Stimulated activated CD4-positive, alpha-beta T cell treated with anti-CD3 and anti-CD28 coated beads, Interleukin-2, amount 100 ng/mL, for 24 hours (primary cell): ENCODE measurements around the gene PMEL.
"Not testable (repeated sequence)": the region's sequence is repeated elsewhere in the genome, so short reads cannot be mapped to it uniquely, and the experiment has no call there.

Experiments
- DNase-seq, 2 donors: peaks; one replicate each; pipeline ENCODE4 v3.0.0-alpha.2; 2020

The PMEL gene

DNA sequence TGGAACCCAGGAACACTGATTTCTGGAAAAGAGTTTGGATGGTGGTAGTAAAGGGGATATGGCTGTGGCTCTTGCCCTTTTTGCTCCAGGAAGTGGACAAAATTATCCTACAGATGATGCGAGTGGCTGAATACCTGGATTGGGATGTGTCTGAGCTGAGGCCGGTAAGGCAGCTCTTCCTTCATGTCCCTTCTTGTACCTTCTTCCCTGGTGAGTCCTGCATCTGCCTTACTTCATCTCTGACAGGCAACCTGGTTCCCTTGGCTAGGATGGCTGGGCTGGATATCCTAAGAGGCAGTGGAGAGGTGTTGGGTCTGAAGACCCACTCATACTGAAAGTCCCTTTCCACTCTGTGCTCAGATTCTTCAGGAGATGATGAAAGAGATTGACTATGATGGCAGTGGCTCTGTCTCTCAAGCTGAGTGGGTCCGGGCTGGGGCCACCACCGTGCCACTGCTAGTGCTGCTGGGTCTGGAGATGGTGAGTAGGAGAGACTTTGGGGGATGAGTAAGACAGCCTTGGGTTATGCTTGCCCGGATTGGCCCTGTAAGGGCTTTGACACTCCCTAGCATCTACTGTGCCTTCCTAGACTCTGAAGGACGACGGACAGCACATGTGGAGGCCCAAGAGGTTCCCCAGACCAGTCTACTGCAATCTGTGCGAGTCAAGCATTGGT lies 26.9 kb downstream of the PMEL start:
- DNase-seq: peak in 1 of 2 donors; percentile 26

DNA sequence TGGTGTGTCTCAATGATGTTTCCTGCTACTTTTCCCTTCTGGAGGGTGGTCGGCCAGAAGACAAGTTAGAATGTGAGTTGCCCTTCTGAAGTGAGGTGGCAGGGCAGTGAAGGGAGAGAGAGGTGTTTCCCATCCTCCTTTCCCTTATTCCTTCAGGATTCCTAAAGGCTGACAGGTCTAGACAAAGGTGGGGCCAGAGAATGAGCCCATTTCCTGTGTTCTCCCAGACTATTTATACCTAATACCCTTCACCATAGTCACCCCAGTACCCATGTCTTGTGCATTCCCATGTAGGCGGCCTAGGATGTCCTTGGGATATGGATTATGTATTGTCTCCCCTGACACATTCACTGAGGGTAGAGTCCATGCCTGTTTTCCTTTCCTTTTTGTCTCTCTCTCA lies 27.9 kb downstream of the PMEL start:
- no peak for DNase-seq

DNA sequence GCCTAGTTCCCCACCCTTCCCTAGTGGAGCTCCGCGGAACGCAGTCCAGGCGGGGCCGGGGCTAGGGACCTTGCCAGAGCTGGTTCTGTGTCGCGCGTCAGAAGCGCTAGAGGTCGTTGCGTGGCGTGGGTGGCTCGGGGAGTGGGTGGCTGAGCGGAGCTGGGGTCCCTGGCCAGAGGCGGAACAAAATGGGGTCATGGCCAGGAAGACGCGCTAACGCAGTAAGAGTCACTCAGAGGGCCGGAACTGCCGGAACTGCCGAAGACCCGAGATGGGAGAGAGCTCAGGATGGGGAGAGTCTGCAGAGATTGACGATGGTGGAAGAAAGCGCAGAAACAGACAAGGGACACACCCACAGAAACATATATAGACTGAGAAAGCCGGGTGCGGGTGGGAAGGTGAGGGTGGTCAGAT lies 30.1 kb downstream of the PMEL start:
- DNase-seq: peak; percentile 52 to 54

DNA sequence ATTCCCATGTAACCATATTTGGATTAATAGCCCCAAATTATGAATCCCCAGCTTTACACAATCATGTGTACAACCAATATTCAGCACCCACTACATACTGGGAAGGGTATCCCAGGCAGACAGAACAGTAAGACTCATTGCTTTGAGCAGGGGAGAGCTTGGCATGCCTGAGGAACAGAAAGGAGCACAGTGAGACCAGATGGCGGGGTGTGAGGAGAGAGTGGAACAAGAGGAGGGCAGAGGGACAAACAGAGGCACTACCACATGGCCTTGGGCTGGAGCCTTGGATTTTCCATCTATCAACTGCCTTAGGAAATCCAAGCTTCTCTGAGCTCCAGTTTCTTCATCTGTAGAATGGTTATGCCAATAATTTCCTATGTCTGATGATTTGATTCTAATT lies 31.1 kb downstream of the PMEL start:
- no peak for DNase-seq

DNA sequence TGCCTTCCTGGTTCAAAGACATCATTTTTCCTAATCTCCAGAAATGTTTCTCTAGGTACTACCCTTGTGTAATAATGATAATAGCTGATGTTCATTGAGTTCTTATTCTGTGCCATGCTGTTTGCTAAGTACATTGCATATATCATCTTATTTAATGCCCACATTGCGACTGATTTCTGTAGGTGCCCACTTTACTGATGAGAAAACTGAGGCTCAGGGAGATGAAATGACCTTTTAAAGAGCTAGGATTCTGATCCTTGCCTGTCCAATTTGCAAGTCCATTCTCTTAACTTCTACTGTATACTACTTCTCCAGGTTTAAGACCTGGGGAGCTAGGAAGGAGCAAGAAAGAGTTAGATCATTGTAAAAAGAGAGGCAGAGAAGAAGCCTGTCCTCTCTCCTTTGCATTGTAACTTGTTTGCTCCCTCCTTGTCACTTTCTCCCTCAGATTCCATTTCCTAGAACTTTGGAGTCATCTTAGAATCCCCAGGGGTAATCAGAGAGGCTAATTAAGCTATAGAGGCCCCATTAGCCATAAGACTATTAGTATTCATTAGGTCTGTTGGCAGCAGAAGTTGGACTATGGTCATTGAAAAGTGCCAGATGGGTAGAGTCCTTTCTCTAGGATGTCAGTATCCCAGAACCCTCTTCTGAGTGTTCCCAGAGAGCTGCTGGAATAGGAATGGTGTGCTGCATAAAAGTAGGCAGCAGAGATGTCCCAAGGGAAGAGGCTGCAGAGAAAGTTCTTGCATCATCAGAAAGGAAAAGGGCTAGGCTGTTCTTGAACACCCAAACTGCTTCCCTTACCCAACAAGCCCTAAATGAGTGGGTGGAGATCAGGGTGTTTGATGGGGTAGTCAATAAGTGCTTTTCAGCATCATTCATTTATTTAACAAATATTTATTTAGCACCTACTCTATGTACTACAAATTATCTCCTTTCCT lies 31.8 kb downstream of the PMEL start:
- DNase-seq: no peak

DNA sequence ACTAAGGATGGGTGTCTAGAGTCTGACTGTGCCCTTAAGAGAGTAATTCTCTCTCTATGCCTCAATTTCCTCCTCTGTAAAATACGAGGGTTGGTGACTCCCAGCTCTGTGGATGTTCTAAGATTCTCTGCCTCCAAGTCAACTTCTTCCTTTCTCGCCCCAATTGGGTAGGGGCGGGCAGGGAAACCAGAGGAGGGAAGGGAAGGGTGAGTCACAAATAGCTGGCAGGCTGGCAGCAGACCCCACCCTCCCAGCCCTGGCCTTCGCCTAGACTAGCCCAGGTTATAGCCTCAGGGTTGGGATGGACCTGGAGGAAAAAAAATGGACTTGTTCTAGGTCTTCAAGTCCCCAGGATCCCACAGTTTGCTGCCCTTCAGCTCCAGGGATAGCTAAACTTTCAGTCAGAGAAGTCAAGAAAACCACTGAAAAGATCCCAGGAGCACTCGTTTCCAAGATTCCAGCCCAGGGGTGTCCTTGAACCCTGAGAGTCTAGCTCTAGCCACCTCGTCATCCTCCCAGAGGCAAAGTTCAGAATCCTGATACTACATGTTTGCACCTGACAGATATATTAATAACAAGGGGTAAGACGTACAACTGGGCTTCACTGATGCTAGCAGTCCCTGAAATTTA lies 32.6 kb downstream of the PMEL start:
- DNase-seq: no peak

DNA sequence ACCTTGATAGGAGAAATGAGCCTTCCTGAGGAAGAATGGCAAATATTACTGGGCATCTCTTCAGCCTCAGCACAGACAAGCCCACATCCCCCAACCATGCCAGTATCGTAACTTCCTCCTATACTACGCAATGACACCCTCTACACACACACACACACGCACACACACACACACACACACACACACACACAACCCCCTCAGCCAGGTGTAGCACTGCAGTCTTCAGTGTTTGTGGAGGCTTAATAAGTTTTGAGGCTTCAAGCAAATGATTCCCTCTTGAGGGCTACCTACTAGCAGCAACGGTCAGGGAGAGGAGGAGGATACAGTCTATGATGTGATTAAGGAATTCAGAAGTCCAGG lies 33.3 kb downstream of the PMEL start:
- DNase-seq: peak; percentile 51 to 57

DNA sequence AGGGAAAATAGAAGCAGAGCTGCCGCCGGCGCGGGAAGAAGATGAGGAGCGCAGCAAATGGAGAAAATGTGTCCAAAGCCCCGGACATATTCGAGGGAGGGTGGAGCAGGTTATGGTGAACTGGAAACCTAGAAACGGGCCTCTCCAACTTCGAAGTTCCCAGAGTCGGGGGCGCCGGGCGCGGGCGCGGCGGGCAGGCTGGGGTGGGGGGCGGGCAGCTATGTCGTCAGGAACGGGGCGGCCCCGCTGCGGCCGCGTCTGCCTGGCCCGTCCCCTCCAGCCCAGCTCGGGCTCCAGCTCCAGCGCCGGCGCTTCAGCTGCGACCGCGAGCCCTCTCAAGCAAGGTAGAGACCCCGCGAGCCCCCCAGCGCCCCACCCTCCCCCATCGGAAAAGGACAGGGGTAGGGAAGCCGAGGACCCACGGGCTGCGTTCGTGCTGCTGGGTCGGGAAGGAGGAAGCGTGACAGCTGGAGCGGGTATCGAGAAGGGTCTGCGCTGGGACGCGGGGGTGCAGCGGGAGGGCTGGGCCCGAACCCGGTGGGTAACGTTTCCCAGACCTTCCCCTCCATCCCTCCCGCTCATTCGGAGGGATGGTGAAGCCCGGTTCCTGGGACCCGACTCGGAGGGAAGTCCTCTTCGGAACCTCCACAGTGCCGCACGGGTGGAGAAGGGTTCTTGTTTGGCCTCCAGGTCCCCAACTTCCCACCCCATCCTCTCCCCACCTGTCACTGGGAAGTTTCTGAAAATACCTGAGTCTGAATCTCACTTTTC lies 33.9 kb downstream of the PMEL start:
- peak; percentile 41 to 51 for DNase-seq

DNA sequence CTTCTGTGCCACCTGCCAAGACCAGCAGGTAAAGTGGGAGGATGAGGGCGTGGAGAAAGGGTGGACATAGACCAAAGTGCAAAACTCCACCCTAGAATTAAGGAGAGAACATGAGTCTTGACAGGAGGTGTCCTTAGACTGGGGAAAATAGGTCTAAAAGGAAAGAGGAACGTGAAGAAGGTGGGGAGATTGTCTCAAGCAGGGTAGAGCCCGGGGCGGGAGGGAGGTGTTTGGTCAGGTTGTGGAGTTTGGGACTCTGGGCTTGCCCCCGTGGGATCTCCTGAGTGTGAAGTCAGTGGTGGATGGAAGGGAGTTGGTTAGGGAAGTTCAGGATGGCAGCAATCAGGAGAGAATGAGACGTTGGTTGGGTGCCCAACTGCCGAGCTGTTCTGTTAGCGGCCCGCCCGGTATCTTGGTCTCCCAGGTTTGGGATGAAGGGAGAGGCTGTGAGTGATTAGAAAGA lies 34.5 kb downstream of the PMEL start:
- no peak for DNase-seq

DNA sequence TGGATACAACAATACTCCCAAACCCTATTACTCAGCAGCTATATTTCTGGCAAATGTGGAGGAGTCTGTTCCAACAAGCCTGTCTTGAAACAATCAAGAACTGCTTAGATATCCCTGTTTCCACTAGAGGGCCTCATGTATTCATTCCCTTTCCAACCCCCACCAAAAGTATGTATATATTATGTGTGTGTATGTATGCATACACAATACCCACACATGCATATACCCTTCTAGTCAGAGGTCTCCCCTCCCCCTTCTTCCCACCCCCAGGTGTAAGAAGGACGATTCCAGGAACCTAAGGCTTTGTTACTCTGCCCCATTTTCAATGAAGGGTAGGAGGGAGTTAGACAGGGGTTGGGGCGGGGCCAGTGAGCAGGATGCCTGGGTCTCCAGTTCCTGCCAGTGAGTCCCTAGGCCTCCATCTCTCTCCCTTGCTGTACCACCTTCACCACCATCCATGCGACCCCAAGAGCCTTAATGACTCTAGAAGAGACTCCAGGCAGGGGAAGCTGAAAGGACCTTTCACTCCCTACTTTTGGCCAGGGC lies 35.0 kb downstream of the PMEL start, which contains the start of gene DGKA:
DGKA (plus strand) TSS at position 392 of the 546 bp plus-strand sequence. CDS start 5,342 bp downstream, outside the sequence.
- peak; percentile 82 to 85 for DNase-seq

DNA sequence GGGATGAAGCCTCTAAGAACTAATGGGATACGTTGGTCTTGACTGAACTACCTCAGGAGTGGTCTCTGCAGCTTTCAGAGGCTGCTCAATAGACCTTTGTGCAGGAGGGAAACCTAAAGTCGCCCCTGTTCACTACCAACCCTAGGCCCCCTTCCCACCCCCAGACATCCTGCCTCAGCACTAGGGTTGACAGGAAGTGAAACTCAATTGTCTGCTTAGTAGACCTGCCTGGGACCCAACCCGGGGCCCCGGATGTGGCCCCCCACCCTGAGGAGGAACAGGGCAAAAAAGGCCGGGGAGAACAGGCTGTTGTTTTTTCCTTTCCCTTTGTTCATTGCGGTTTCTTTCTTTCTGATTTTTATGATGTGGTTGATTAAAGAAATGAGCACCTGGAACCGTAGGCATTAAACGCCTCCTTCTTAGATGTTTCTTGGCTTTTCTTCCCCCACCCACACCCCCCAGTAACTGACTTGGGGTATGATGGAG lies 36.5 kb downstream of the PMEL start:
- DNase-seq: peak; percentile 82 to 83

DNA sequence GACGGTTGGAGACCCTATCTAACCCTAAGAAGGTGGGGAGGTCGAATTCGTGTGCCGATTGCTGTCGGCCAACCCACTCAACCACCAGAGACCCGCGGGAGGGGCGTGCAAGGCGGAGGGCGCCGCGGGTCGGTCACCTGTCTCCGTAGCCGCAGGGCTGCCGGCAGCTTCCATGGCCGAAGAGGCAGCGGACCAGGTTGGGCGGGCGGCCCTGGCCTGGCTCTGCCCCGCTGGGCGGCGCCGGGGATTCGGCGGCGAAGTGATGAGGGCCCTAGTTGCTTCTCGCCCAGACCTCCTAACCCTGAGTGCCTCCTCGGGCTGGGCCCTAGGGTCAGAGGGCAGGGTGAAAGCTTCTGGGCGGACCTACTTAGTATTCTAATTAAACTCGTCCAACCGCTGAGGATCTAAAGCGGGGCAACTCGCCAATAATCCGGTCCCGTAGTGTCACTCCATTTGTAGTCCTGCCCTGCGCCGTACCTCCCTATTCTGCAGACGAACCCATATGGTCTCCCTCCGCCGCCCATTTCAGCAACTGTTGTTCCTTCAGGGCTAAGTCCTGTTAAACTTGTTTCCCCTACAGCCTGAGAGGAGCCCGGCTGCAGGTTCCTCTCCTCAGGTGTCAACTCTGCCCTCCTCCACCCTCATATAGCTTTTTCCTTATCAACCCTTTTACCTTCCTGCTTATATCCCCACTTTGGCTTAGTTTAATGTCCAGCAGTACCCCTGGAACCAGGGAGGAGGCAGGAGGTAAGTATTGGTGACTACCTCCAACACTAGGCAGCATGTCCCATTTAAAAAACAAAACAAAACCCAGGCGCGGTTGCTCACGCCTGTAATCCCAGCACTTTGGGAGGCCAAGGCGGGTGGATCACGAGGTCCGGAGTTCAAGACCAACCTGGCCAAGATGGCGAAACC lies 38.0 kb downstream of the PMEL start, which contains the start of gene PYM1:
PYM1 (minus strand) TSS at position 307 of the 915 bp plus-strand sequence; CDS start at position 174, 133 bp downstream.
- DNase-seq: peak; percentile 73 to 74

DNA sequence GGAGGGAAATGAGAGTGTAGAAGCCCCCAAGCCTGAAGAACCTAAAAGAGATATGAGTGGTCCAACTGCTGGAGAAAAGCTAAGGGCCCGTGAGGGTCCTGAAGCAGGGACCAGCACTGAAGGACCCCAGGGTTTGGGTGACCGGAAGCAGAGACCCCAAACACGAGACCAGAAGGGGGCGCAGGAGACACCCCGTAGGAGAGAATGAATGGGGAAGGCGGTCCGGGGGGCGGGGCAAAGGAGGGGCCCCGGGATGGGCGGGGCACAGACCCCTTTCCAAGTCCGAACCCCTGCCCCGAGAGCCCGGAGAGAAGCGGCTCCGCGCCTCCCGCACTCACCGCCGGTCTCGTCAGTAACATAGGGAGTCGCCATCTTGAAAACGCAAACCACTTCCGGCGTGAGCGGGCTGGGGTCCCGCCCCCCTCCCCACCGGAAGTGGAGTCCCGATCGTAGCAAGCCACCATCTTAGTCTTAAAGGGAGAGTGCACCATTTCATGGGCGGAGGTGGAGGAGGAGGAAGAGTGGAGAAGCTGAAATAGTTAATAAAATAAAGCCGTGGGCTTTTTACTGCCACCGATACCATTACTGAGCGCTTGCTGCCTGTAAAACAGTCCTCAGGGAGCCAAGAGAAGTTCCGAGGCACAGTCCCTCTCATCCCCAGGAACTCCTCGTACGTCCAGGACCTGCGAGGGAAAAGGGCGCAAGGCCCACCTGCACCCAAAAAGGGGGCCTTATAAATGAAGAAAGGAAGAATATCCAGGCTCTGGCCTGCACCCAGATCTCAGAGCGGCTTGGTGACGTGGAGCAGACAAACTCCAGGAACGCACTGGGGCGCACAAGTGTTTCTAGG lies 38.9 kb downstream of the PMEL start:
- DNase-seq: peak; percentile 92

DNA sequence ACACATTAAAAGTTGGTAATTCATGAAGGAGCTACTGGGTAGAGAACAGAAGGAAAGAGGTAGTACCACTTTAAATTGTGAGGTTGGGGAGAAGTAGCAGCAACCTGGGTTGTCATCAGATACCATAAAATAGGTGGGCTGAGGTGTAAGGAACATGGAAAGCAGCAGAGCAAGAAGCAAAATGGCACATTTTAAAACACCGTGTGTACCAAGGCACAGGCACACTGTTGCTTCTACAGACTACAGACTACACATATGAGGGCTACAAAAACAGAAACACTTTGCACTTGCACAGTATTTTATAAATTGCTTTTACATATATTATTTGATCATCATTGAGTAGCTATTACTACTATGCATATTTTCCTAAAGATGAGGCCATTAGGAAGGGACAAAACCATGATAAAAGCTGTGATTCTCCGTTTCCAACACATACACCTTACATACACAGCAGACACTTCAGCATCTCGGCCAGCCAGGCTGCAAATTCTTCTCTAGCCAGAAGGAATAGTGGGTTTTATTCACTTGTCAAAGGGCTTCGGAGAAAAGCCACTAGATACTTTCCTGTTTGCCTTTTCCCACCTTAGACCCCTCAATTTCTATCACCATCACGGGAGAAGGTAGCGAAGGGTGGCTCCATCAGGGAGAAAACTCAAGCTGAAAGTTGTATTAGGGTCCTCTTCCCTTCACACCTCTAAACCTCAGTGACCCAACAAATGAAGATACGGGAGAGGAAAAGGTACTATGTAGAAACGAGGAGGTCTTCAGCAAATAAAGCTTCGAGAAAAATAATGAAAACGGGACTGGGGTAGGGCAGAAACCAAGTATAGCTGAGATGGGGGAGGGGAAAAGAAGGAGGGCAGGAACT lies 39.7 kb downstream of the PMEL start:
- no peak for DNase-seq

DNA sequence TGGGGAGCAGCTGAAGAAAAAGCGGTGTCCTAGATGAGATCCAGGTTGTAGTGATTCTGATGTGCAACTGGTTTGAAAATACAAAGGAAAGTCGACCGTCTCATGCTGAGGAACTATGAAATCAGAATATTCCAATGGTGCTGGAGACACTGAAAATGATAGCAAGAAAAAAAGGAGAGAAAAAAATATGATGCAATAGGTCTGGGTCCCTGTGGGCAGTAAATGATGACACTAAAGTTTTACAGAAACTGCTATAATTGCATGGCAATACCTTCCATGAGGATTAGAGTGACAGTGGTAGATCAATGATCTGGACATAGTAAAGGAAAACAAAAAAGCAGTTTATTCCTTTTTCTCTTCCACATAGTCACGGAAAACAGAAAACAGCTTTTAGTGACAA lies 40.5 kb downstream of the PMEL start:
- no peak for DNase-seq

DNA sequence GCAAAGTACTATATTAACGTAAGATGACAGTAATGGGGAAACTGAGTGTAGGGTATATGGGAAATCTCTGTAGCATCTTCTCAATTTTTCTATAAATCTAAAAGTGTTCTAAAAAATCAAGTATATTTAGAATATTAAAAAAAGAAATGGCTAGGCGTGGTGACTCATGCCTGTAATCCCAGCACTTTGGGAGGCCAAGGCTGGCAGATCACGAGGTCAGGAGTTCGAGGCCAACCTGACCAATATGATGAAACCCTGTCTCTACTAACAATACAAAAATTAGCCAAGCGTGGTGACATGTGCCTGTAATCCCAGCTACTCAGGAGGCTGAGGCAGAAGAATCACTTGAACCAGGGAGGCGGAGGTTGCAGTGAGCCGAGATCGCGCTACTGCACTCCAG lies 42.2 kb downstream of the PMEL start:
- DNase-seq: not testable (repeated sequence)

DNA sequence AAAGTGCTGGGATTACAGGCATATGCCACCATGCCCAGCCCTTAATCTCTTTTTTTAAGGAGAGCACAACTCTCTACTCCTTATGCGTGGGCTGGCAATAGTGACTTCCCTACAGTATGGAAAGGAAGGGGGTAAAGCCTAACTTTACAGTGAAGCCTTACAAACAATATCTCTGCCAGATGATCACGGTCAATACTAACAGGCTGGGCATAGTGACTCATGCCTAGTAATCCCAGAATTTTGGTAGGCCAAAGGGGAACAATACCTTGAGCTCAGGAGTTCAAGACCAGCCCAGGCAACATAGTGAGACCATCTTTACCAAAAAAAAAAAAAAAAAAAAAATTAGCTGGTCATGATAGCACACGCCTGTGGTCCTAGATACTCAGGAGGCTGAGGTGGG lies 43.7 kb downstream of the PMEL start:
- DNase-seq: no peak

DNA sequence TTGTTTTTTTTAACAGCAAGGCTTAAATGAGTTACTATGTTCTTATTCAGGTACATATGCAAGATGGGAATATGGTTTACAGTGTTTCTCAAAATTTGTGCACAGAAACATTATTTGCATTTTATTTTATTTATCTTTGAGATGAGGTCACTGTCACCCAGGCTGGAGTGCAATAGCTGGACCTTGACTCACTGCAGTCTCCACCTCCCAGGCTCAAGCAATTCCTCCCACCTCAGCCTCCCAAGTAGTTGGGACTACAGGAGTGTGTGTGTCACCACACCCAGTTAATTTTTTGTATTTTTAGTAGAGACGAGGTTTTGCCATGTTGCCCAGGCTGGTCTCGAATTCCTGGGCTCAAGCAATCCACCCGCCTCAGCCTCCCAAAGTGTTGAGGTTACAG lies 46.8 kb downstream of the PMEL start:
- DNase-seq: not testable (repeated sequence)

DNA sequence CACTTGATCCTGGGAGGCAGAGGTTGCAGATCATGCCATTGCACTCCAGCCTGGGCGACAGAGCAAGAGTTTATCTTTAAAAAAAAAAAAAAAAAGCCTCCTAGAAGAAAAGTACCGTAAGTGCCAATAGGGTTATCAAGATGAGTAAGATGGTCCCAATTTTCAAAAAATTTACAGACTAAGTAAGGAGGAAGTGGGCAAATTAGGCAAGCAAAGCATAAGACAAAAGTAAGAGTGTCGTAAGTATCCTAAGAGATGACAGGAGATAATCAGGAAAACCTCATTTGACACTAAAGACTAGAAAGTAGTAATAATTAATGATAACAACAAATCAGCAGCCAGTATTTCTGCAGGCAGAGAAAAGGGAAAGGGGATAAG lies 50.4 kb downstream of the PMEL start:
- DNase-seq: no peak
